ENCODE data around the gene ADAMTS16.

The ADAMTS16 gene

DNA sequence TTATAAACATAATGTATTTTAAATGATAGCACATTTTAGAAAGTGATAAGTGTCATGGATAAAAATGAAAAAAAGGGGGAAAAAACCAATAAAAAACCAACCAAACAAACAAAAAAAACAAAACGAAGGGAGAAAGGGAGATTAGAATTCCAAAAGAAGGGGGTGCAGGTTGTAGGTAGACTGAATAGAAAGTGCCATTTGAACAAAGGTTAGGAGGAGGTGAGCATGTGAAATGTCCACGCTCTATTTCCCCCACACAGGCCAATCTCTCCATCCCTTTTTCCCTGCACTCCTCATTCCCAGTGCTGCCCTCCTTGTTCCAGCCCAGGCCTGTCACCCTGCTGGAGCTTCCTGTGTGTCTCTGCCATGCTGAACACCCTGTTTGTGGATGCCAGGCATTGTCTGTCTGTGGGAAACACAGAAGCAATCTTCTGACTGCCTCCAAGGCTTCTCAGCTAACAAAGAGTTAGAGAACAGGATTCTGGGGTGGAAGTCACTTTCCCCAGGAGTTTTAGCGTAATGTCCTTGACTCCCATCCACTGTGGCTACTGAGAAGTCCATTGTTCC is 138.8 kb downstream of the ADAMTS16 start:
- H3K36me3 ChIP-seq (ENCODE audit: insufficient read depth, low read length): no peaks in the 10 kb centered on the region
- DNase-seq (ENCODE audit: low read depth, low spot score): no peak
- H3K9me3 ChIP-seq (ENCODE audit: low read depth, low read length): no peaks in the 10 kb centered on the region
- no peak overlapping the region for H3K4me3 ChIP-seq
- TF ChIP-seq EZH2 (IDR thresholded peaks at IDR 0.05) (no peak), FOXP2 (optimal IDR thresholded peaks at IDR 0.05; ENCODE audit: control extremely low read depth, extremely low read length, insufficient read depth) (no peak), POLR2AphosphoS5 (IDR thresholded peaks at IDR 0.05; ENCODE audit: borderline replicate concordance, low read depth, low read length) (no peak)
- no peak overlapping the region for H3K27ac ChIP-seq
- no peak overlapping the region for H3K9ac ChIP-seq (ENCODE audit: insufficient read length)

DNA sequence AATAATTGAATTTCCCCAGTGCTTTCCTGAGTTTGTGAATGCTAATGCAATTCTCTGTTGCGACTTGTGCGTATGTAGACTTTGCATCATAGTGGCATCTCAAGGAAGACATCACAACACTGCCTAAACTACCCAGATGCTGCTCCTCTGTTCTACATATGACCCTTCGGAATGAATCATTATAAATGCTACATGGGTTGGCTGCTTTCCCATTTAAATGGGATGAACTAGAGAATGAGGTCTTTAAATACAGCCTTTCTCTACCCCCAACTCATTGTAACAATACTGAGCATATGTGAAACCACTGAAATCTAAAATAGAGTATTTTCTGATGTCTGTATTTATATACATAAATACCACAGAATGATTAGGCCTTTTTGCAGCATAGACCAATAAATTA is 145.8 kb downstream of the ADAMTS16 start:
- no peak for TF ChIP-seq EZH2 (IDR thresholded peaks at IDR 0.05)
- TF ChIP-seq FOXP2 (optimal IDR thresholded peaks at IDR 0.05; ENCODE audit: control extremely low read depth, extremely low read length, insufficient read depth): no peak
- no peak for TF ChIP-seq POLR2AphosphoS5 (IDR thresholded peaks at IDR 0.05; ENCODE audit: borderline replicate concordance, low read depth, low read length)
- H3K36me3 ChIP-seq (ENCODE audit: insufficient read depth, low read length): no peaks in the 10 kb centered on the region
- no peak overlapping the region for H3K27ac ChIP-seq
- no peaks in the 10 kb centered on the region for H3K9me3 ChIP-seq (ENCODE audit: low read depth, low read length)
- no peak for DNase-seq (ENCODE audit: low read depth, low spot score)
- H3K4me3 ChIP-seq: no peak overlapping the region
- no peak overlapping the region for H3K9ac ChIP-seq (ENCODE audit: insufficient read length)

DNA sequence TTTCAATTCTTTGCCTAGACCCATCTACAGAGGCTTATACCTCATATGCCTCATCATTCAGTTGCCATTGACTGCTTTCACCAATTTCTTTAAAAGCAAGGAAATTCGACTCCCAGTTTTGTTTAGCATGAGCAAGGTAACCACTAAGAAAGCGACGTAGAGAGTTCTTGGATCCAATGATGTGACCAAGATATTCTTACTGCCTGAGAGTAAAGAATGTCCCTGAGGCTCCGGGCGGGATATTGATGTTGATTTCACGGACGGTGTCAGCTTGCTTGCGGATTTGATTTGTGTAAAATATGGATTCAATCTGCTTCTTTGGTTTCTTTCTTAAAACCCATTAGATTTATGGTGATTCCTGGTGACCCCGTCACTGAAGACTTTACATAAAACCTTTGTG is 147.3 kb downstream of the ADAMTS16 start:
- H3K4me3 ChIP-seq: no peak overlapping the region
- H3K36me3 ChIP-seq (ENCODE audit: insufficient read depth, low read length): no peaks in the 10 kb centered on the region
- H3K27ac ChIP-seq: no peak overlapping the region
- no peaks in the 10 kb centered on the region for H3K9me3 ChIP-seq (ENCODE audit: low read depth, low read length)
- TF ChIP-seq FOXP2 (optimal IDR thresholded peaks at IDR 0.05; ENCODE audit: control extremely low read depth, extremely low read length, insufficient read depth) (no peak), POLR2AphosphoS5 (IDR thresholded peaks at IDR 0.05; ENCODE audit: borderline replicate concordance, low read depth, low read length) (no peak), EZH2 (IDR thresholded peaks at IDR 0.05) (no peak)
- DNase-seq (ENCODE audit: low read depth, low spot score): no peak
- H3K9ac ChIP-seq (ENCODE audit: insufficient read length): no peak overlapping the region

DNA sequence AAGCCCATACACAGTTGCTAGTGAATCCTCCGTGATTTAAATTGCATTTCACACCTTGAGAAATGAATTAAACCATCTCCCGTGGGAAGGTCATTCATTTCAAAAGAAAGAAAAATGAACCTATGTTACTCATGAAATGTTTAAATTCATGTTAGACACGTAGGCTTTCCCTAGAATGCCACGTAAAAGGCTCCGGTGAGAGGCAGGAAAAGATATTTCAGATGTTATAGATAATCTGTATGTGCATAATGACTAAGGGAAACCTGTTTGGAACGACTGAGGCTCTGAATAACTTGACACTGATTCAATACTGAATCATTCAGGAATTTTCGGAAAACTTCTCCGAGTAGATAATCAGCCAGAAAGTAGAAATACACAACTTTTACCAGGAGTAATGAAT is 148.1 kb downstream of the ADAMTS16 start:
- TF ChIP-seq POLR2AphosphoS5 (IDR thresholded peaks at IDR 0.05; ENCODE audit: borderline replicate concordance, low read depth, low read length) (no peak), EZH2 (IDR thresholded peaks at IDR 0.05) (no peak), FOXP2 (optimal IDR thresholded peaks at IDR 0.05; ENCODE audit: control extremely low read depth, extremely low read length, insufficient read depth) (no peak)
- H3K36me3 ChIP-seq (ENCODE audit: insufficient read depth, low read length): no peaks in the 10 kb centered on the region
- H3K9me3 ChIP-seq (ENCODE audit: low read depth, low read length): no peaks in the 10 kb centered on the region
- H3K27ac ChIP-seq: no peak overlapping the region
- no peak for DNase-seq (ENCODE audit: low read depth, low spot score)
- H3K4me3 ChIP-seq: no peak overlapping the region
- no peak overlapping the region for H3K9ac ChIP-seq (ENCODE audit: insufficient read length)

DNA sequence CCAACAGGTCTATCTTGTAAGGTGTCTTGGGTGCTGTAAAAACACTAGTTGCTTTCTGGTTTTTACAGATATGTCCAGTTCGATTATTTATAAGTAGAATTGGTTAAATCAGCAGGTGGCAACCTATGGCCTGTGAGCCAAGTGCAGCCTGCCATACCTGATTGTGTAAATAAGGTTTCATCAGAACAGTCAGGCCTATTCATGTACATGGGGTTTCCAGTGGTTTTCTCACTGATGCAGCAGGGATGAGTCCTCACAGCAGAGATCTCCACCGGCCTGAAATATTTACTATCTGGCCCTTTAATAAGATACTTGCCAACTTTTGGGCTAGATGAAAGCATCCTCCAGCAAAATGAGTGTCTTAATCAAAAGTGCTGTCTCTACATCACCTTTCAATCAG is 149.4 kb downstream of the ADAMTS16 start:
- no peak overlapping the region for H3K9ac ChIP-seq (ENCODE audit: insufficient read length)
- H3K27ac ChIP-seq: no peak overlapping the region
- H3K4me3 ChIP-seq: no peak overlapping the region
- DNase-seq (ENCODE audit: low read depth, low spot score): no peak
- H3K9me3 ChIP-seq (ENCODE audit: low read depth, low read length): no peaks in the 10 kb centered on the region
- TF ChIP-seq FOXP2 (optimal IDR thresholded peaks at IDR 0.05; ENCODE audit: control extremely low read depth, extremely low read length, insufficient read depth): no peak
- TF ChIP-seq EZH2 (IDR thresholded peaks at IDR 0.05): no peak
- no peak for TF ChIP-seq POLR2AphosphoS5 (IDR thresholded peaks at IDR 0.05; ENCODE audit: borderline replicate concordance, low read depth, low read length)
- H3K36me3 ChIP-seq (ENCODE audit: insufficient read depth, low read length): no peaks in the 10 kb centered on the region

DNA sequence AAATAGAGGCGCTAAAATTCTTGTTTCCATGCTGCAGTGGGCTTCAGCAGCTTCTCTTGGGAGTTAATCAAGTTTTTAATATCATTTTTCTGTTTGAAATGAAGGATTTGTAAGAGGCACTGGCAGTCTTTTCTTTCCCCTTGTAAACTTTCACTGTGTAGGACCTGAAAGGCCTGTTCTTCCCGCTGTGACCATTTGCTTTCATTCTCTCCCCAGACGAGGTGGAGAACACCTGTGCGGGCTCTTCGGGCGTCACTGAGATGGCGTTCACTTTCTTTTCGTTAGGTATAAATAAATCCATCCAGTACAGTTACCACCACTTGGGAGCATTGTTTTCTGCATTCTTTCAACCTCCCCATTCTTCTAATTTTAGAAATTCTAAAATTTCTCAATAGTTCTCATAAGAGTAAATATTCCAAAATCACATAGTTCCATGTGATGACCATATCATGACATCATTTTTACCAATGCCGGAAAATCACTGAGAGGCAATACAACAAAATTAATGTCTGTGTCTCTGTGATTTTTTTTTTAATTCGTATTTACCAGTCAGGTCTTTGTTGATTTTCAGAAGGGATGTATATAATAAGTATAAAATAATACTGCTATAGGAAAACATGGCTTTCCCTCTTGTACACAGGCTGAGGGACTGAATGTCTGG is 150.7 kb downstream of the ADAMTS16 start:
- H3K4me3 ChIP-seq: no peak overlapping the region
- no peaks in the 10 kb centered on the region for H3K9me3 ChIP-seq (ENCODE audit: low read depth, low read length)
- DNase-seq (ENCODE audit: low read depth, low spot score): no peak
- no peak for TF ChIP-seq FOXP2 (optimal IDR thresholded peaks at IDR 0.05; ENCODE audit: control extremely low read depth, extremely low read length, insufficient read depth)
- TF ChIP-seq EZH2 (IDR thresholded peaks at IDR 0.05): no peak
- TF ChIP-seq POLR2AphosphoS5 (IDR thresholded peaks at IDR 0.05; ENCODE audit: borderline replicate concordance, low read depth, low read length): no peak
- H3K9ac ChIP-seq (ENCODE audit: insufficient read length): no peak overlapping the region
- no peaks in the 10 kb centered on the region for H3K36me3 ChIP-seq (ENCODE audit: insufficient read depth, low read length)
- no peak overlapping the region for H3K27ac ChIP-seq

DNA sequence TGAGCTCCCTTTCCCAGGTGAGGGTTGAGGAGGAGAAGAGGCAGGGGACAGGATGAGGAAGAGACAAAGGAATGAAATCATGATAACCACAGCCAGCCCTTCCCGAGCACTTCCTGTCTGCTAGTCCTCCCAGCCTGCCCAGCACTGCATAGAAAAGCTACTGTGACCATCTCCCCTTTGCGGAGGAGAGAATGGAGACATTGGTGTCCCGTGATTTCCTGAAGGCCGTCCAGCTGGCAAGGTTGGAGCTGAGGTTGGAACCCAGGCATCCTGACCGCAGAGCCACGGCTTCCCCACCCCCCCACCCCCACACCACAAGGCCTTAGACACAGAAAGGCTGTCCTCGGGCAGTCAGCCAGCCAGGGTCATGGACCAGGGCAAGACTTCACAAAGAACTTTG is 151.2 kb downstream of the ADAMTS16 start:
- Histone ChIP-seq H3K36me3 (ENCODE audit: insufficient read depth, low read length) (no peaks in the 10 kb centered on the region), H3K27ac (no peak overlapping the region)
- no peak for DNase-seq (ENCODE audit: low read depth, low spot score)

DNA sequence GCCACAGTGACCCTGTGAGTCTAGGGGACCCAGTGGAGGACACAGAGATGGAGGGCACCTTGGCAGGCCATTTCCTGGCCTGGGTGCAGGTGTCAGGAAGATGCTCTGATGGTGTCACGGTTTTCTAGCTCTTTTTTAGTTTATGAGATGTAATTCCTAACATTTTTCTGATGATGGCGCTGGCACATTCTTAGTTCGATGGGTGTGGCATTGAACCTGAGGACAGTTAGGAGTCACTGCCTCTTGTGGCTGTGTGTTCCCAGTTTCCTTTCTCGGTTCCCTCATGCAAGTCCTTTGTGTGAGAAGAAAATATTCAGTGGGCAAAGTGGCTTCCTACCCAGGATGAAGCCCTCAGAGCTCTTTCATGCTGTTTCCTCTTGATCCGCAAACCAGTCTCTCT is 152.9 kb downstream of the ADAMTS16 start:
- H3K27ac ChIP-seq: no peak overlapping the region
- TF ChIP-seq FOXP2 (optimal IDR thresholded peaks at IDR 0.05; ENCODE audit: control extremely low read depth, extremely low read length, insufficient read depth): no peak
- TF ChIP-seq POLR2AphosphoS5 (IDR thresholded peaks at IDR 0.05; ENCODE audit: borderline replicate concordance, low read depth, low read length): no peak
- TF ChIP-seq EZH2 (IDR thresholded peaks at IDR 0.05): no peak
- H3K9me3 ChIP-seq (ENCODE audit: low read depth, low read length): no peaks in the 10 kb centered on the region
- no peak for DNase-seq (ENCODE audit: low read depth, low spot score)
- H3K9ac ChIP-seq (ENCODE audit: insufficient read length): no peak overlapping the region
- H3K36me3 ChIP-seq (ENCODE audit: insufficient read depth, low read length): no peaks in the 10 kb centered on the region
- no peak overlapping the region for H3K4me3 ChIP-seq

More for the DNA sequence above, 151.2 kb downstream of the ADAMTS16 start:
- no peaks in the 10 kb centered on the region for H3K9me3 ChIP-seq (ENCODE audit: low read depth, low read length)
- H3K4me3 ChIP-seq: no peak overlapping the region
- TF ChIP-seq EZH2 (IDR thresholded peaks at IDR 0.05) (no peak), POLR2AphosphoS5 (IDR thresholded peaks at IDR 0.05; ENCODE audit: borderline replicate concordance, low read depth, low read length) (no peak), FOXP2 (optimal IDR thresholded peaks at IDR 0.05; ENCODE audit: control extremely low read depth, extremely low read length, insufficient read depth) (no peak)
- no peak overlapping the region for H3K9ac ChIP-seq (ENCODE audit: insufficient read length)
